22Rv1 (cell line): ENCODE measurements around the gene PTCHD1.

ENCODE experiments used
- H3K27ac ChIP-seq: fragments of 450-650 bp; 2 replicates; pipeline ENCODE4 v1.5.1; 2017
- CTCF ChIP-seq: fragments of 450-650 bp; IDR thresholded peaks from 2 replicates; pipeline ENCODE4 v1.5.1; 2017; ENCODE audit warnings: mild to moderate bottlenecking
- ZFX ChIP-seq: fragments of 450-650 bp; IDR thresholded peaks from 2 replicates; pipeline ENCODE4 v1.6.1; 2017; ENCODE audit warnings: antibody characterized with exemption, borderline replicate concordance

The PTCHD1 gene

GRCh38 chrX:23334848-23335599 is at the start of gene PTCHD1:
Gene PTCHD1 (plus strand): TSS chrX:23334849. CDS start chrX:23334876, 27 bp downstream.
- H3K27ac ChIP-seq = peak within 1 kb of the TSS; percentile 50

DNA sequence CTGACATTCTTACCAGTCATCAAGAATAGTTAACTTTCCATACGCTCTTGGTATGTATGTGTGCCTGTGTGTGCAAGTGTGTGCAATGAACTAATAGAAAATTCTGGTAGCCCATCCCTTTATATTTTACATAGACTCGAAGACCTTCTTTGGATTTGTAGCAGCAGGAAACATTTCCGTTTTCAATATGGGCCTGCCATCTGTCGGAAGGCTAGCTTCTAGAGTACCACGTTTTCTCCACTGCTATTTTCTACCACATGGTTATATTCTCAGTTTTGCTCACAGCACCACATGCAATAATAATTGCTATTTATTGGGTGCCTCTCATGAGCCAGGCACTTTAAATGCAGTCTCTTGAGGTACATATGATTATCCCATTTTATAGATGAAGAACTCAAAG is 47.9 kb upstream of the PTCHD1 start:
- peak overlapping the region; percentile 45 for H3K27ac ChIP-seq
- TF ChIP-seq ZFX (no peak), CTCF (no peak)

More at GRCh38 chrX:23334848-23335599, at the start of gene PTCHD1:
- TF ChIP-seq ZFX = no peak
- no peak for TF ChIP-seq CTCF

DNA sequence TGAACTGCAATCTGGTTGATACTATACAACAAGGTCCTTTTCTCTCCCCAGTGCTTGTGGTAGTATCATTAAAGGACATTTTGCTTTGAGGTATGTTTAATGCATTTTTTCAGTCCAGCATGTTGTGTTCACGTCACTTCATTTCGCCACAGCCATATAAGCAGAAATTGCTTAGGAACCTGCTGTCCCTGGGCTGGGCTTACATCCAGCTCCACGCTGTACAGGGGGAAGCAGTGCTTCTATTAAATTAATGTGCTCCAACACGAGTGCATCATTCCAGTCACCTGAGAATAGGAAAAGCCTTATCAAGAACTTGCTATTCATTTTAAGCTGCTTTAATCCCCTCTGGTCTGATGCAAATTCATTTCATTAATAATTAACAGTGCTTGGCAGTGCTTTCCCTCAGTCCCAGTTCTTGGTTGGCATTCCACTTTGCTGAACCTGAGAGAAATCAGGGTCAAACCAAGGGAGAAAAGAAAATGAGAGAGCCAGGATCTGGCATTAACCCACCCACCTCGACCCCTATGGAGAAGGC is 47.4 kb upstream of the PTCHD1 start:
- TF ChIP-seq CTCF (no peak), ZFX (no peak)
- H3K27ac ChIP-seq = peak overlapping the region; percentile 45

- H3K27ac ChIP-seq = no peak overlapping the region
- TF ChIP-seq ZFX (no peak), CTCF (no peak)
These were observed 42.2 kb upstream of the PTCHD1 start for GRCh38 chrX:23292354-23292987.

GRCh38 chrX:23292988-23293651 is 41.5 kb upstream of the PTCHD1 start:
- no peak overlapping the region for H3K27ac ChIP-seq
- TF ChIP-seq CTCF = no peak
- no peak for TF ChIP-seq ZFX

DNA sequence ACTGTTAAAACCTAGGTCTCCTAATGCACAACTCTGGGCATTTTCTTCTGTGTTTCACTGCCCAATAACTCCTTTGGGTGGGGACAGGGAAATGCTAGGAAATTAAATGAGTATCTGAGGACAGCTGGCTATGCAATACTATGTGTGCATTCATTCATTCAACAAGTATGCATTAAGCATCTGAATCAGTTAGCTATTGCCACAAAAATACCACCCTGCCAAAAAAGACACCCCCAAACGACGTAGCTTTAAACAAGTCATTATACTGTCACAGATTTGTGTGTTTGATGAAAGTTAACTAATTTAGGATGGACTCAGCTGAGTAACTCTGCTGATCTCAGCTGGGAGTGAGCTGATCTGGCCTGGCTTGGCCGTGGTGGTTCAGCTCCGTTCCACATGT is 29.8 kb upstream of the PTCHD1 start:
- TF ChIP-seq CTCF (no peak), ZFX (no peak)
- no peak overlapping the region for H3K27ac ChIP-seq

GRCh38 chrX:23311731-23312130 is 22.9 kb upstream of the PTCHD1 start:
- TF ChIP-seq ZFX (no peak), CTCF (no peak)
- H3K27ac ChIP-seq = no peak overlapping the region
